Spinal cord (tissue), 10 donors: ENCODE data around the gene RNF186. TPM values are rescaled to one million over a fixed set of nuclear protein-coding genes. Genes with fewer than 3 reads are reported as not detected.

Source experiments
- DNase-seq, 6 donors: peaks; one replicate each; pipeline versions ENCODE4 v3.0.0 to v3.0.0-alpha.2; 2013 to 2015; ENCODE audit warnings: low spot score in 6 of 6, low read depth in 4 of 6
- H3K27ac ChIP-seq: one replicate; pipeline ENCODE4 v1.5.1; 2013; ENCODE audit warnings: low read depth, low read length, control low read depth
- H3K27me3 ChIP-seq: one replicate; pipeline ENCODE4 v1.6.1; 2013; ENCODE audit warnings: low read length; ENCODE audit not compliant: control insufficient read depth, insufficient read depth
- H3K36me3 ChIP-seq: one replicate; pipeline ENCODE4 v1.6.1; 2013; ENCODE audit warnings: low read length; ENCODE audit not compliant: control insufficient read depth, insufficient read depth
- H3K4me1 ChIP-seq: one replicate; pipeline ENCODE4 v1.6.1; 2013; ENCODE audit warnings: low read length; ENCODE audit not compliant: control insufficient read depth, insufficient read depth
- H3K4me3 ChIP-seq: one replicate; pipeline ENCODE4 v1.5.1; 2013; ENCODE audit warnings: low read depth, low read length, control low read depth
- H3K9me3 ChIP-seq: one replicate; pipeline ENCODE4 v1.6.1; 2013; ENCODE audit warnings: low read length; ENCODE audit not compliant: control insufficient read depth, insufficient read depth
- WGBS: methylation state at CpG from one replicate; pipeline ENCODE4 v1.1.5; 2013; ENCODE audit warnings: missing lambda C conversion rate; ENCODE audit not compliant: insufficient coverage; 5-methylcytosine and 5-hydroxymethylcytosine counted together
- polyA plus RNA-seq, 2 donors: library from polyadenylated mRNA; unstranded; fragments of 120-200 nt; gene quantifications; one replicate each; pipeline ENCODE4 v1.2.1, GENCODE V29; 2013; ENCODE audit not compliant: insufficient read length in 2 of 2
- total RNA-seq, 2 donors: library from RNA; depleted of rRNA in 1 of 2; stranded (reverse); fragments of 120-200 nt in 1 of 2; fragments of >200 nt in 1 of 2; gene quantifications; one replicate each; pipeline versions ENCODE4 v1.2.3 to v1.2.4, GENCODE V29; 2013 to 2014
- donor health status: healthy.

RNF186 gene
- total and polyA plus RNA-seq, 4 donors, result not detected

DNA sequence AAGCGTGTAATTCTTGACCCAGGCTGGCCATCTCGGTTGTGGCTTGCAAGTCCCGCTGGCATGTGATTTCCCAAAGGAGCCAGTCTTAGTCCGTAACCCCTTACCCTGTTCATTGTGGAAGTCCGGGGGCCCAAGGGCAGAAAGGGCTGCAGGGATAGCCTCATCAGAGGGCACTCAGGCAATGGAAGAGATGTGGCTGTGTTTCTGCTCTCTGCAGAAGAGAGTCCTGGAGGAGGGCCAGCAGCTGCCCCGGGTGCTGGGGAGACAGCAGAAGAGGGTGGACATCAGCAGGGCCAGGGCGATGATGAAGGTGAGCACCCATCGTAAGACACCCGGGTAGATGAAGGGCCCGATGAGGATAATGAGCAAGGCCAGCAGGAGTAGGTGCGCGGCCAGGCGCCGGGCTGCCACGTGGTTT is 830 bp downstream of the RNF186 start:
- H3K27me3 ChIP-seq, result no peaks in the 10 kb centered on the region
- no peak overlapping the region for H3K27ac ChIP-seq
- WGBS, result 91% methylated on average over 14 of the region's 15 CpGs
- H3K36me3 ChIP-seq, result no peaks in the 10 kb centered on the region
- no peak for DNase-seq
- no peaks in the 10 kb centered on the region for H3K9me3 ChIP-seq
- H3K4me1 ChIP-seq, result no peaks in the 10 kb centered on the region
- no peak overlapping the region for H3K4me3 ChIP-seq

DNA sequence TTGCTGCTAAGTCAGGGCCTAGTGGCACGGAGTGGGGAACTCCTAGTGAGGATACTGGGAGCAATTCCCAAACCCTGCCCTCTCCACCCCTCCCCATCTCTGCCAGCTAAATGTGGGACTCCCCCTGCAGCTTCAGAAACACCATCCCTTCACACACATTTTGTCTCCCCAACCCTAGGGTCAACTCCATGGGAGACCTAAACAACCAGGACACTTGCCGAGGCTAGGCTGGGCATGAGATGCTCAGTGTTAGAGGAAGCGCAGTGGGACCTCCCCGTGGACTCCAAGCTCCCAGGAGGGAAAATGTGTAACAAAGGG is 1.5 kb downstream of the RNF186 start:
- Histone ChIP-seq H3K36me3 (no peaks in the 10 kb centered on the region), H3K9me3 (no peaks in the 10 kb centered on the region), H3K4me3 (no peak overlapping the region), H3K27ac (no peak overlapping the region), H3K4me1 (no peaks in the 10 kb centered on the region), H3K27me3 (no peaks in the 10 kb centered on the region)
- no peak for DNase-seq
- WGBS, result 83% methylated on average over 1 of the region's 4 CpGs

DNA sequence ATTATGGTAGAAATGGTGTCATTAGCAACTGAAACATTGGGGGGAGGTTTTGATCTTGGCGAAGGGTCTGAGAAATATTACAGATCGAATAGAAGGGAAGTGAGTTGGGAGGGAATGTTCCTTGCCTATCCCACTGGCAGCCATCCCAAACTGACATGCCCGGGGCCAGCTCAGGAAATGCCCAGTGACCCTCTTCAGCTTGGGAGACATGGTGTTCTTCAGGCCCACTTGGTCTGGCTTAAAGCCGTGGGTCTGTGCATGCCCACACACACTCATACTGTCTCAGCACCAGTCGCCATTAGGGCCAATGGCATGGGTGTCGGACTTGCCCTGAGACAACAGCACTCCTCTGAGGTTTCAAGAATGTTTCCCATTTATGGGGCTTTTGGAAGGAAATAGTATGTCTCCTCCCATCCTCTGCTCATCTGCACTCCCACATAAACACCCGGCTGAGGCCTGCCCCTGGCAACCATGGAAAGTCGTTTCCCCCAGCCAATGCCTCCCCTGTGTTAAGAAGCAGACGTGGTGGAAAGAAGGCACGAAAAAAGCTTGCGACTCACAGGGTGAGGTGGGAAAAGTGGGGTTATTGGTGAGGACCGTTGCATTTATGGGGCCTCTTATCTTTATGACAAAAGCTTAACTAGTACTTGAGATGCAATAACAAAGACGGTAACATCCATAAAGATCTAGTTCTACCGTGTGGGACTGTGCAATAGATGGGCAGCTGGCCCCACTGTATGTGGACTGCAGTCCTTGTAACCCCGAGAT is 2.0 kb downstream of the RNF186 start:
- Histone ChIP-seq H3K27me3 (no peaks in the 10 kb centered on the region), H3K36me3 (no peaks in the 10 kb centered on the region), H3K9me3 (no peaks in the 10 kb centered on the region), H3K27ac (no peak overlapping the region), H3K4me1 (no peaks in the 10 kb centered on the region), H3K4me3 (no peak overlapping the region)
- WGBS, result 95% methylated on average over 4 of the region's 15 CpGs
- no peak for DNase-seq

DNA sequence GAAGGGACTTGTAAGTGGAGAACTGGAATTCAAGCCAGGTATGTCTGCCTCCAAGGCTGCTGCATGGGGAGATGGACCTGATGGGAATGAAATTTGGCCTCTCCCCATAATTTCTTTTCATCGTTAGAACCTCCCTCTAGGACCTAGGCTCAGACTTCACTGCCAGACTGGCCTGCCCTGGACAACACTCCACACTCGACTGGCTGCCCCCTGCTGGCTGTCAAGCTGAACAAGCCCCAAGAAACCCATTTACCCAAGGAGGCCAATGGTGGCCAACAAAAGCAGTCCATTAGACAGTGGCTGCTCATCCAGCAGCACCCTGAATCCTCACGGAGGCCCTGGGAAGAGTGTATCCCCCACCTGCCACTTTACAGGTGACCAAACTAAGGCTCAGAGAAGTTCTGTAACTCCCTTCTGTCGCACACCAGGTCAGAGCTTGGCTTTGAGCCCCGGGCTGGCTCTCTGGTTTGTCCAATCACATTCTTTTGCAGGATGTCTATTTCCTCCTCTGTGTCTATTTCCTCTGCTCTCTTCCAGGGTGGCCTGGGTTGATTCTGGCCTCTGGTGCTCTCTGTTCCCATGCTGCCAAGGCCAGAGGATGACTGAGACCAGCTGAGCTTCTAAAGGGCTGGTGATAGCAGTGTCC is 3.8 kb downstream of the RNF186 start:
- Histone ChIP-seq H3K27ac (no peak overlapping the region), H3K4me3 (no peak overlapping the region), H3K27me3 (no peaks in the 10 kb centered on the region), H3K36me3 (no peaks in the 10 kb centered on the region), H3K9me3 (no peaks in the 10 kb centered on the region), H3K4me1 (no peaks in the 10 kb centered on the region)
- DNase-seq, result no peak
- WGBS, result 69% methylated on average over 4 of the region's 5 CpGs

DNA sequence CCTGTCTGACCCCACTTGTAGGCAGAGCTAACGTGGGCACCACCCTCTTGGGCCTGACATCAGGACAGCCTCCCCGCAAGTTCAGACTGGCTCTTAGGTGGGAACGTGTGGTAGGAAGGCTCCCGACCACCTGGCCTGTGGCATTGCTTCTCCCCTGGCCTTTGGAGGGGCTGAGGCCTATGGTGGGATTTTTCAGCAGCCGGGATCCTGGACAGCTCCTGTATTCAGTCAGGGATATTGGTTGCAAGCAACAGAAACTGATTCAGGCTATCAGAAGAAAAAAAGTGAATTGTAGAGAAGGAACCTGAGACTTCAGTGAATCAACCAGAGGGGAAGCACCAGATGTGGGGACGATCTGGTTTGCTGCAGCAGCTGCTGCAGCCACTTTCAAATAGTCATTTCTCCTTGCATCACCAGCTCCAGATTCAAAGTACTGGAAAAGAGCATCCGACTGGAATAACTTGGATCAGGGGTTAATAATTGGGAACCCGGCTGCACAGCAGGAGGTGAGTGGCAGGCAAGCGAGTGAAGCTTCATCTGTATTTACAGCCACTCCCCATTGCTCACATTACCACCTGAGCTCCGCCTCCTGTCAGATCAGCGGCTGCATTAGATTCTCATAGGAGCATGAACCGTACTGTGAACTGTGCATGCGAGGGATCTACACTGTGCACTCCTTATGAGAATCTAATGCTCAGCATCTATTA is 5.9 kb downstream of the RNF186 start:
- Histone ChIP-seq H3K36me3 (no peaks in the 10 kb centered on the region), H3K4me3 (no peak overlapping the region), H3K9me3 (no peaks in the 10 kb centered on the region), H3K4me1 (no peaks in the 10 kb centered on the region), H3K27me3 (no peaks in the 10 kb centered on the region), H3K27ac (no peak overlapping the region)
- 91% methylated on average over 7 of the region's 13 CpGs for WGBS
- DNase-seq, result no peak

DNA sequence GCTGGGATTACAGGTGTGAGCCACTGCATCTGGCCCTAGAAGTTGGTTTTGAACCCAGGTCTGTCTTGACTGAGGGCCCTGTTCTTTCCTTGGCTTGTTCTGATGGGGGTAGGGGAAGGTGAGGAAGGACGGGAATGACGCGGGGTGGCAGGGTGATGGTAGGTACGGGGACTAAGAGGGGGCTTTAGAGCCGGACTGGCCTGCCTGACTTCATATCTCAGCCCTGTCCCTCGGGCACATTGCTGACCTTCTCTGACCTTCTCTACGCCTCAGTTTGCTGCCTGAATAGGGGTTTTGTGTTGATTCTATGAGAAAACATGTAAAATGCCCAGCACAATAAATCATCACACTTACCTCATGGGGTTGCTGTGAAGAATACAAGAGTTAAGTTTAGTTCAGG is 6.7 kb downstream of the RNF186 start:
- H3K27me3 ChIP-seq, result no peaks in the 10 kb centered on the region
- DNase-seq, result no peak
- WGBS, result 82% methylated on average over 4 of the region's 7 CpGs
- H3K36me3 ChIP-seq, result no peaks in the 10 kb centered on the region
- no peak overlapping the region for H3K4me3 ChIP-seq
- H3K4me1 ChIP-seq, result no peaks in the 10 kb centered on the region
- H3K9me3 ChIP-seq, result no peaks in the 10 kb centered on the region
- no peak overlapping the region for H3K27ac ChIP-seq

DNA sequence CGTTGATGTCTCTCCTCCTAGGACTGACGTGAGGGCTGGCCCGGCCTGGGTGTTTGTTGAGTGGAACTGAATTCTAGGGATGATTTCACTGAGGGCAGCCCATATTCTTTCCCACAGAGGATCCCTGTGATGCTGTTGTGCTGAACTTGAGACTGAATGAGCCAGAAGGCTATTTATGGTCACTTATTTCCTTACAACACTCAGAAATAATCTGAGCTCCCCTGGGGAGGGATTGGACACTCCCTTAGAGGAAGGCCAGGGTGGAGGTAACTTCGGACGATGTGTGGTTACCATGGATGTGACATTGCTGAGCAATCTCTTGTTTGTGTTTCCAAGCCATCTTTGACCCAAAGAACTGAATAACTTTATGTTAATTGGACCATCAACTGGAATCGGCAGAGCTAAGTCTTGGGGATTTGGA is 10.2 kb downstream of the RNF186 start:
- peaks cover 16% of the 10 kb centered on the region for H3K27me3 ChIP-seq
- no peak overlapping the region for H3K4me3 ChIP-seq
- peaks cover 4% of the 10 kb centered on the region for H3K4me1 ChIP-seq
- WGBS, result 60% methylated on average over 3 of the region's 6 CpGs
- H3K27ac ChIP-seq, result no peak overlapping the region
- no peaks in the 10 kb centered on the region for H3K36me3 ChIP-seq
- DNase-seq, result no peak
- H3K9me3 ChIP-seq, result no peaks in the 10 kb centered on the region

DNA sequence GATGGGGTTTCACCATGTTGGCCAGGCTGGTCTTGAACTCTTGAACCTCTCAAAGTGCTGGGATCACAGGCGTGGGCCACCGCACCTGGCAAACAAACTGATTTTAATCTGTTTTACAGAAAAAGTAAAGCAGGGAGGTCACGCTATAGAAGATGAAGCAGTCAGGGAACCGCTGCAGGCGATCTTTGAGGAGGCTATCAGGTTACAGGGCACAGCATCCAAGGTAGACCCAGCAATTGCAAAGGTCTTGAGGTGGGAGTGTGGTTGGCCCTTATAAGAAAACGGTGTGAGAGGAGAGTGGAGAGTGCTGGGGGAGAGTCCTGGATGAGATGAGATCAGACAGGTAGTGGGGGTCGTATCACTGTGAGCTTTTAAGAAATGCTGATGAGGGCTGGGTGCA is 12.8 kb downstream of the RNF186 start:
- no peaks in the 10 kb centered on the region for H3K36me3 ChIP-seq
- H3K4me1 ChIP-seq, result peaks cover 9% of the 10 kb centered on the region
- H3K9me3 ChIP-seq, result no peaks in the 10 kb centered on the region
- DNase-seq, result no peak
- H3K27ac ChIP-seq, result no peak overlapping the region
- H3K27me3 ChIP-seq, result peaks cover 23% of the 10 kb centered on the region
- 45% methylated on average over 7 of the region's 7 CpGs for WGBS
- H3K4me3 ChIP-seq, result no peak overlapping the region

DNA sequence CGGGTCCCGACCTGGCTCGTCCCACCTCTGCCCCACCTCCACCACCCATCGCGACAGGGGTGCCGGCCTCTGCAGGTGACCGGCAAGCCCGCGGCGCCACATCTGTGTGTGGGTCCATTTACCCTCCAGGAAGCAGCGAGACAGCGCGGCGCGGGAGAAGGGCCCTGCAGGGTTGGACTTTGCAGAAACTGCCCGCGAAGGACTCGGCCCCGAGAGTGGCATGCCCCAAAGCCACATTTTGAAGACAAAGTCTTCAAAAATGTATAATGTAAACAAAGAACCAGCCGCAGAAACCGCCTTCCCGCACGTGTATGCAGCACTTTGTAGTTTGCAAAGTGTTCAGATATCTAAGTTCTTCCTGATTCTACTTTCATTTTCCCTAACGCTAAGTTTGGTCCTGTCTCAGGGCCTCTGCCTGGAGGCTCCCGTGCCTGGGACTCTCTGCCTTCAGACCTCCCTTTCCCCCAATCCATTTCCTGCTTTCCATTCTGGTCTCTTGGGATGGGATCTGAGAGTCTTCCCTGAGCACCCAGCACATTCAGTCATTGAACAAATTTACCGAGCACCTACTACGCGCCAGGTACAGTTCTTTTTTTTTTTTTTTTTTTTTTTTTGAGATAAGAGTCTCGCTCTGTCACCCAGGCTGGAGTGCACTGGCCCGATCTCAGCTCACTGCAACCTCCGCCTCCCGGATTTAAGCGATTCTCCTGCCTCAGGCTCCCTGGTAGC is 14.8 kb downstream of the RNF186 start:
- Histone ChIP-seq H3K27ac (peak overlapping the region; percentile 3), H3K27me3 (peaks cover 23% of the 10 kb centered on the region), H3K36me3 (no peaks in the 10 kb centered on the region), H3K9me3 (no peaks in the 10 kb centered on the region), H3K4me3 (peak overlapping the region; percentile 52), H3K4me1 (peaks cover 9% of the 10 kb centered on the region)
- WGBS, result 13% methylated on average over 25 of the region's 33 CpGs
- peak in 2 of 6 donors; percentile 23 to 41 for DNase-seq
